GM12892 (cell line): ENCODE measurements around the gene TBCD.

Experiments
- DNase-seq: peaks from one replicate; pipeline ENCODE4 v3.0.0; 2011; ENCODE audit not compliant: insufficient read length
- FAIRE-seq: peaks from 2 replicates; lab custom pipeline; 2011; peaks lifted over from hg19 to GRCh38; lab: Jason Lieb, UNC
- POLR2A ChIP-seq: IDR thresholded peaks from 2 replicates; pipeline ENCODE4 v1.6.1; 2011; ENCODE audit warnings: low read depth, low read length, control low read depth
- POLR2AphosphoS5 ChIP-seq: IDR thresholded peaks from 2 replicates; pipeline ENCODE4 v1.6.1; 2011; ENCODE audit warnings: low read depth, low read length, control low read depth
- TAF1 ChIP-seq: IDR thresholded peaks from 2 replicates; pipeline ENCODE4 v1.6.1; 2011; ENCODE audit warnings: low read depth, mild to moderate bottlenecking, control low read depth, low read length, borderline replicate concordance

TBCD gene

DNA sequence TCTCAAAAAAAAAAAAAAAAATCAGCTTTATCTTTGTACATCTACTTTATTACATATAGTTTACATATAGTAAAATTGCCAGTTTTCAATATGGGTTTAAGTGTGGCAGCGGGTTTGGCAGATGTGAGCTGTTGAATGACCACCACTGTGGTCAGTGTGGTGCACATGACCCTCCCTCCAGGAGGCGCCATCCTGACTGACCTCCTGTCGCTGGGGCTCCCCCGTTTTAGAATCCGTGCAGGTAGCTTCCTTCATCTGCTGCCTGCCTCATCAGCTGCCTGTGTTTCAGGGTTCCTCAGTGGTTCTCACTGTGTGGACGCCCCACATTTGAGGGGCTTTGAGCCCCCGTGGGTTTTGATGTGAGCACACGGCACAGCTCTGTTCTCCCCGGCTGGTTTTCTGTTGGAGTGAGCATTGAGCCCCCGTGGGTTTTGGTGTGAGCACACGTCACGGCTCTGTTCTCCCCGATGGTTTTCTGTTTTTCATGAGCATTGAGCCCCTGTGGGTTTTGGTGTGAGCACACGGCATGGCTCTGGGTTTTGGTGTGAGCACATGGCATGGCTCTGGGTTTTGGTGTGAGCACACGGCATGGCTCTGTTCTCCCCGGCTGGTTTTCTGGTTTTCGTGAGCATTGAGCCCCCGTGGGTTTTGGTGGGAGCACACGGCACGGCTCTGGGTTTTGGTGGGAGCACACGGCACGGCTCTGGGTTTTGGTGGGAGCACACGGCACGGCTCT, 145.8 kb downstream of the TBCD start:
- no peak for FAIRE-seq
- no peak for DNase-seq
- no peak for TF ChIP-seq POLR2AphosphoS5

DNA sequence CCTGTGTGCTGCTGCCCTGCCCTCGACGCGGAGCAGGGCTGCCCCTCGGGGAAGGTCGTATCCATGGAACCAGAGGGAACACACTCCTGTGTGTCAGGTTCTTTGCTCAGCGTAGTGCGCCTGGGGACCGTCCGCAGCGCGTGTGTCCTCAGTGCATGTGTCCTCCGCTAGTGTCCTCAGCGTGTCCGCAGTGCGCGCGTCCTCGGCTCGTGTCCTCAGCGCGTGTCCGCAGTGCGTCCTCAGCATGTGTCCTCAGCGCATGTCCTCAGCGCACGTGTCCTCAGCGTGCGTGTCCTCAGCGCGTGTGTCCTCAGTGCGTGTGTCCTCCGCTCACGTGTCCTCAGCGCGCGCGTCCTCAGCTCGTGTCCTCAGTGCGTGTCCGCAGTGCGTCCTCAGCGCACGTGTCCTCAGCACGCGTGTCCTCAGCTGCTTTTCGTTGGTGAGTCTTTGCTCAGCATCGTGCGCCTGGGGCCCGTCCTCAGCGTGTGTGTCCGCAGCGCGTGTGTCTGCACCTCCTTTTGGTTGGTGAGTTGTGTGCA, 147.2 kb downstream of the TBCD start:
- DNase-seq (no peak), FAIRE-seq (no peak)
- no peak for TF ChIP-seq POLR2AphosphoS5
- no peak for TF ChIP-seq TAF1
- no peak for TF ChIP-seq POLR2A

DNA sequence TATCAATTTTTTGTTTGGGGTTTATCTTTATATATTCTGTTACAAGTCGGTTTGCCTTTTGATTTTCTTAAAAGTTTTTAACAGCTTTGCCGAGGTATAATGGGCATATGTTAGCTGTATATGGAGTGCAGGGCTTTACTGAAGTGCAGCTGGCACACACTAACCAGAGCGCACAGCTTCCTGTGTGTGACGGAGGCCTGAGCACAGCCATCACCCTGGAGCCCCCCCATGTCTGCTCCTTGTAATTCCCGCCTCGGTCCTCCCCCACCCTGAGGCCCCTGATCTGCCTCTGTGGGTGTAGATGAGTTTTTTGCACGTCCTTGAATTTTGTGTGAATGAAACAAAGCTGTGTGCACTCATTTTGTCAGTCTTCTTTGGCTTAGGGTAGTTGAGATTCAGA, 148.1 kb downstream of the TBCD start:
- no peak for TF ChIP-seq POLR2A
- no peak for TF ChIP-seq POLR2AphosphoS5
- no peak for TF ChIP-seq TAF1
- DNase-seq (no peak), FAIRE-seq (no peak)

DNA sequence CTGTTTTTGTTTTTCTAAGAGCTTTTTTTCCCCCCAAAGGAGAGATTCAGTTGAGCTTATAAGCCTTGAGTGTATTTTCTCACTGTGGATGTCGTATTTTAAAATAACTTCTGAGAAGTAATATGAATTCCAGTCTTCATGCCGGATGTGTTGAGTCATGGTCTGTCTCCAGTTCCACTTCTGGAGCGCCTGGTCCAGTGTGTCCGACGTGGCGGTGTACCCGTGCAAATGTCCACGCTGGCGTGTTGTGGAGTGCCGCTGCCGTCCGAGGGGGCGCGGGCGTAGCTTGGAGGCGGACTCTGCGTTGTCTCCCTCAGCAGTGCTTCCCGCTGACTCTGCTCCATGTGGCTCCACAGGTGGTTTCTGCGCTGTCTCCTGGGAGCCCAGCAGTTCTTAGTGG, 148.9 kb downstream of the TBCD start:
- FAIRE-seq = no peak
- TF ChIP-seq POLR2AphosphoS5 (no peak), TAF1 (no peak), POLR2A (no peak)

DNA sequence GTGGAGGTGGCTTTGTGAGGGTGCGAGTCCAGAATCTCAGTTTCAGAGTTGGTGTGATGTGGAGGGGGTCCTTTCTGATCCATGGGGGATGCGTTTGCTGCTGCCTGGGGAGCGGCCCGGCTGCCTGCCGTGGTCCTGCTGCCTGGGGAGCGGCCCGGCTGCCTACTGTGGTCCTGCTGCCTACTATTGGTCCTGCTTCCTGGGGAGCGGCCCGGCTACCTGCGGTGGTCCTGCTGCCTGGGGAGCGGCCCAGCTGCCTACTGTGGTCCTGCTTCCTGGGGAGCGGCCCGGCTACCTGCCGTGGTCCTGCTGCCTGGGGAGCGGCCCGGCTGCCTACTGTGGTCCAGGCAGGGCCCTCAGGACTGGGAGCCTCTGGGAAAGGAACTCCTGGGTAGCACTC, 149.5 kb downstream of the TBCD start:
- TF ChIP-seq TAF1 = no peak
- no peak for TF ChIP-seq POLR2AphosphoS5
- TF ChIP-seq POLR2A = no peak
- FAIRE-seq (no peak), DNase-seq (no peak)

More for the DNA sequence above, 148.9 kb downstream of the TBCD start:
- no peak for DNase-seq

DNA sequence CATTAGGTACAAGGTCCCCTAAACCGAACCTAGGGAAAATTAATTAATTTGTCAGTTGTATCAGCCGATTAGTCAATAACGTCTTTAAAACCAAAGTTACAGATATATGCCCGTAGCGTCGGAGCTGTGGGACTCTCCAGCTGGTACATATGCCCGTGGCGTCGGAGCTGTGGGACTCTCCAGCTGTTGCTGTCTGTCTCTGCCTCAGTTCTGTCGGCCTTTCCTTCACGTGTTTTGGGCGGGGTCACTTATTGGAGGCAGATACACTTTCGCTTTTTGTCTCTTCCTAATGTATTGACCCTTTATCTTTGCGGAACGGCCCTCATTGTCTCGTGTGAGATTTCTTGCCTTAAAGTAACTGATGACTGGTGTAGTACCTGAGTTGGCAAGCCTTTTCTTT, 150.0 kb downstream of the TBCD start:
- no peak for FAIRE-seq
- no peak for DNase-seq
- TF ChIP-seq POLR2AphosphoS5 = no peak
- TF ChIP-seq TAF1 = no peak
- no peak for TF ChIP-seq POLR2A

- DNase-seq = no peak
- FAIRE-seq = no peak
- TF ChIP-seq TAF1 (no peak), POLR2A (no peak), POLR2AphosphoS5 (no peak)
Observed at GRCh38 chr17:82902972-82903874, 151.4 kb downstream of the TBCD start.

DNA sequence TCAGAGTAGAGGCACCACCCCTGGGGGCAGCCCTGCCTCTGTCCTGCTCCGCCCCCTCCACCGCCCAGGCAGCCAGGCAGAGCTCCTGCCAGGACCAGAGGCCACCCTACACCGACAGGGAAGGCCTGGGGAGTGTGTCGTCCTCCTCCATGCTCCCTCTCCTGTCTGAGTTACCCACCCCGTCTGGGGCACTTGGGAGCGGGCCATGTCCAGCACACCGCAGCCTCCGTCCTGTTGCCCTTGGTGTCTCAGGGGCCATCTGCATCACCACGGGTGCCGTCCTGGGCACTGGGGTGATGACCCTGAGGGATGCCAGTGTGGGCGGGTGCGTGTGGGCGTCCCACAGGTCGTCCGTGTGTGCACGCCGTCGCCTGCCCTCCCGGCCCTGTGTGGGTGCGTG, 153.3 kb downstream of the TBCD start:
- TF ChIP-seq TAF1 (no peak), POLR2A (no peak), POLR2AphosphoS5 (no peak)
- FAIRE-seq = no peak
- no peak for DNase-seq

GRCh38 chr17:82907797-82908542, 156.1 kb downstream of the TBCD start:
- DNase-seq = no peak
- no peak for FAIRE-seq
- TF ChIP-seq POLR2A = no peak
- TF ChIP-seq TAF1 = no peak
- no peak for TF ChIP-seq POLR2AphosphoS5

- FAIRE-seq (no peak), DNase-seq (no peak)
- TF ChIP-seq TAF1 (no peak), POLR2A (no peak), POLR2AphosphoS5 (no peak)
Observed at GRCh38 chr17:82908543-82909160, 156.8 kb downstream of the TBCD start.
